Measurements from ENCODE around the gene COMMD6.
A peak's percentile ranks its signal among the peaks of the same experiment; 100 is the strongest.

COMMD6 gene

GRCh38 chr13:75486146-75487062, 51.2 kb downstream of the COMMD6 start:
- Histone ChIP-seq H3K9me3 (ENCODE audit: low read length) (no peaks in the 10 kb centered on the region), H3K9me2 (ENCODE audit: low read depth, low read length) (no peaks in the 10 kb centered on the region), H2AFZ (ENCODE audit: low read length) (no peak overlapping the region), H3K79me2 (ENCODE audit: insufficient read depth, low read length) (no peaks in the 10 kb centered on the region), H3K27me3 (ENCODE audit: insufficient read depth, low read length) (no peaks in the 10 kb centered on the region), H3K9ac (ENCODE audit: low read length) (no peak overlapping the region), H4K20me1 (ENCODE audit: insufficient read depth, low read length) (no peaks in the 10 kb centered on the region), H3K4me3 (ENCODE audit: low read depth, low read length, poor library complexity, severe bottlenecking) (no peak overlapping the region), H3K4me2 (ENCODE audit: low read length) (no peak overlapping the region), H3F3A (ENCODE audit: insufficient read depth, low read length) (no peaks in the 10 kb centered on the region), H3K36me3 (ENCODE audit: insufficient read depth, low read length) (no peaks in the 10 kb centered on the region), H3K4me1 (ENCODE audit: insufficient read depth, low read length, severe bottlenecking) (peaks cover 10% of the 10 kb centered on the region), H3K27ac (ENCODE audit: low read depth, low read length, poor library complexity, severe bottlenecking) (no peak overlapping the region)
- TF ChIP-seq CTCF (IDR thresholded peaks at IDR 0.05; ENCODE audit: low read length) (no peak), EZH2 (IDR thresholded peaks at IDR 0.05; ENCODE audit: borderline replicate concordance, low read length) (no peak)

GRCh38 chr13:75485286-75486062, 52.2 kb downstream of the COMMD6 start:
- H3K27me3 ChIP-seq (ENCODE audit: insufficient read depth, low read length): no peaks in the 10 kb centered on the region
- no peaks in the 10 kb centered on the region for H3F3A ChIP-seq (ENCODE audit: insufficient read depth, low read length)
- no peak overlapping the region for H3K9ac ChIP-seq (ENCODE audit: low read length)
- H3K27ac ChIP-seq (ENCODE audit: low read depth, low read length, poor library complexity, severe bottlenecking): no peak overlapping the region
- H2AFZ ChIP-seq (ENCODE audit: low read length): no peak overlapping the region
- TF ChIP-seq EZH2 (IDR thresholded peaks at IDR 0.05; ENCODE audit: borderline replicate concordance, low read length) (no peak), CTCF (IDR thresholded peaks at IDR 0.05; ENCODE audit: low read length) (no peak)
- H3K4me3 ChIP-seq (ENCODE audit: low read depth, low read length, poor library complexity, severe bottlenecking): no peak overlapping the region
- no peaks in the 10 kb centered on the region for H3K36me3 ChIP-seq (ENCODE audit: insufficient read depth, low read length)
- H3K9me2 ChIP-seq (ENCODE audit: low read depth, low read length): no peaks in the 10 kb centered on the region
- no peaks in the 10 kb centered on the region for H3K9me3 ChIP-seq (ENCODE audit: low read length)
- no peaks in the 10 kb centered on the region for H3K79me2 ChIP-seq (ENCODE audit: insufficient read depth, low read length)
- no peaks in the 10 kb centered on the region for H4K20me1 ChIP-seq (ENCODE audit: insufficient read depth, low read length)
- H3K4me2 ChIP-seq (ENCODE audit: low read length): no peak overlapping the region
- peaks cover 10% of the 10 kb centered on the region for H3K4me1 ChIP-seq (ENCODE audit: insufficient read depth, low read length, severe bottlenecking)

- peak overlapping the region; percentile 81 for H3K4me2 ChIP-seq (ENCODE audit: low read length)
- H3K79me2 ChIP-seq (ENCODE audit: insufficient read depth, low read length): no peaks in the 10 kb centered on the region
- H3K36me3 ChIP-seq (ENCODE audit: insufficient read depth, low read length): no peaks in the 10 kb centered on the region
- H3K27me3 ChIP-seq (ENCODE audit: insufficient read depth, low read length): 0 out of 2 replicates have a peak, but pooled peaks cover 3% of the 10 kb centered on the region
- H3K9ac ChIP-seq (ENCODE audit: low read length): no peak overlapping the region
- H3F3A ChIP-seq (ENCODE audit: insufficient read depth, low read length): no peaks in the 10 kb centered on the region
- no peaks in the 10 kb centered on the region for H4K20me1 ChIP-seq (ENCODE audit: insufficient read depth, low read length)
- H3K4me1 ChIP-seq (ENCODE audit: insufficient read depth, low read length, severe bottlenecking): peaks cover 10% of the 10 kb centered on the region
- TF ChIP-seq CTCF (IDR thresholded peaks at IDR 0.05; ENCODE audit: low read length) (no peak), EZH2 (IDR thresholded peaks at IDR 0.05; ENCODE audit: borderline replicate concordance, low read length) (no peak)
- H2AFZ ChIP-seq (ENCODE audit: low read length): no peak overlapping the region
- H3K4me3 ChIP-seq (ENCODE audit: low read depth, low read length, poor library complexity, severe bottlenecking): peak overlapping the region; percentile 69
- no peak overlapping the region for H3K27ac ChIP-seq (ENCODE audit: low read depth, low read length, poor library complexity, severe bottlenecking)
- H3K9me2 ChIP-seq (ENCODE audit: low read depth, low read length): no peaks in the 10 kb centered on the region
- H3K9me3 ChIP-seq (ENCODE audit: low read length): no peaks in the 10 kb centered on the region
These were observed 54.9 kb downstream of the COMMD6 start for GRCh38 chr13:75482820-75483079.

Data from OCI-LY1 (cell line).